Liver (tissue), 9 donors: Measurements from ENCODE around the gene GFM1. TPM values are rescaled to one million over a fixed set of nuclear protein-coding genes. Genes with fewer than 3 reads are reported as not detected.

Source experiments
- DNase-seq: peaks from one replicate; pipeline ENCODE4 v3.0.0-alpha.2; 2017; ENCODE audit warnings: low spot score
- H3K27ac ChIP-seq, 2 donors: one replicate each; pipeline ENCODE4 v1.7.0; 2013; ENCODE audit warnings: inconsistent platforms in 2 of 2, low read length in 2 of 2, control low read depth in 1 of 2, low read depth in 1 of 2, mild to moderate bottlenecking in 1 of 2
- H3K27me3 ChIP-seq, 4 donors: one replicate each; pipeline versions ENCODE4 v1.6.1 to v1.7.0; 2013; ENCODE audit warnings: low read length in 3 of 4, inconsistent platforms in 1 of 4, mild to moderate bottlenecking in 1 of 4, moderate library complexity in 1 of 4; ENCODE audit not compliant: control insufficient read depth in 4 of 4, insufficient read depth in 4 of 4
- H3K36me3 ChIP-seq, 4 donors: one replicate each; pipeline versions ENCODE4 v1.6.1 to v1.7.0; 2013; ENCODE audit warnings: low read length in 3 of 4, mild to moderate bottlenecking in 3 of 4, low read depth in 1 of 4, moderate library complexity in 1 of 4; ENCODE audit not compliant: control insufficient read depth in 4 of 4, insufficient read depth in 3 of 4
- H3K4me1 ChIP-seq, 4 donors: one replicate each; pipeline versions ENCODE4 v1.6.1 to v1.7.0; 2013; ENCODE audit warnings: low read length in 3 of 4, mild to moderate bottlenecking in 3 of 4, moderate library complexity in 1 of 4; ENCODE audit not compliant: control insufficient read depth in 4 of 4, insufficient read depth in 4 of 4
- H3K4me3 ChIP-seq, 3 donors: one replicate each; pipeline versions ENCODE4 v1.6.1 to v1.7.0; 2013; ENCODE audit warnings: low read length in 3 of 3, control low read depth in 1 of 3, low read depth in 1 of 3, mild to moderate bottlenecking in 1 of 3
- H3K9ac ChIP-seq, 2 donors: one replicate each; pipeline ENCODE4 v1.7.0; 2013; ENCODE audit warnings: low read length in 2 of 2, mild to moderate bottlenecking in 2 of 2, moderate library complexity in 2 of 2, control low read depth in 1 of 2, low read depth in 1 of 2
- H3K9me3 ChIP-seq, 4 donors: one replicate each; pipeline versions ENCODE4 v1.6.1 to v1.7.0; 2013; ENCODE audit warnings: low read length in 3 of 4; ENCODE audit not compliant: control insufficient read depth in 4 of 4
- ATF3 ChIP-seq: IDR thresholded peaks from 2 replicates; pipeline ENCODE4 v1.6.1; 2016; ENCODE audit warnings: antibody characterized with exemption
- CTCF ChIP-seq: fragments of 150-350 bp; IDR thresholded peaks from 2 replicates; pipeline ENCODE4 v1.5.1; 2017; ENCODE audit warnings: improper control_type of control experiment, low read depth, low read length; ENCODE audit not compliant: missing input control
- EGR1 ChIP-seq, 2 donors: IDR thresholded peaks; 2 replicates each; pipeline ENCODE4 v1.6.1; 2016 to 2018; ENCODE audit warnings: antibody characterized with exemption in 2 of 2, low read depth in 2 of 2
- FOXA1 ChIP-seq: IDR thresholded peaks from 2 replicates; pipeline ENCODE4 v1.6.1; 2016; ENCODE audit warnings: antibody characterized with exemption
- FOXA2 ChIP-seq: IDR thresholded peaks from 2 replicates; pipeline ENCODE4 v1.6.1; 2016; ENCODE audit warnings: antibody characterized with exemption
- GABPA ChIP-seq, 2 donors: IDR thresholded peaks in 1 of 2; conservative IDR thresholded peaks in 1 of 2; 2 replicates each; pipeline ENCODE4 v1.6.1; 2016; ENCODE audit warnings: antibody characterized with exemption in 2 of 2, mild to moderate bottlenecking in 1 of 2, moderate library complexity in 1 of 2
- HNF4G ChIP-seq: IDR thresholded peaks from 2 replicates; pipeline ENCODE4 v1.6.1; 2016; ENCODE audit warnings: antibody characterized with exemption
- MAX ChIP-seq: IDR thresholded peaks from 2 replicates; pipeline ENCODE4 v1.6.1; 2016; ENCODE audit warnings: antibody characterized with exemption
- NR2F2 ChIP-seq: IDR thresholded peaks from 2 replicates; pipeline ENCODE4 v1.6.1; 2016; ENCODE audit warnings: antibody characterized with exemption
- RAD21 ChIP-seq, 2 donors: IDR thresholded peaks; 2 replicates each; pipeline ENCODE4 v1.6.1; 2016; ENCODE audit warnings: antibody characterized with exemption in 2 of 2, mild to moderate bottlenecking in 2 of 2
- RXRA ChIP-seq, 2 donors: IDR thresholded peaks; 2 replicates each; pipeline ENCODE4 v1.6.1; 2017 to 2018; ENCODE audit warnings: antibody characterized with exemption in 2 of 2, mild to moderate bottlenecking in 1 of 2
- SP1 ChIP-seq: IDR thresholded peaks from 2 replicates; pipeline ENCODE4 v1.6.1; 2018; ENCODE audit warnings: antibody characterized with exemption, mild to moderate bottlenecking
- TAF1 ChIP-seq: conservative IDR thresholded peaks from 2 replicates; pipeline ENCODE4 v1.6.1; 2016; ENCODE audit warnings: antibody characterized with exemption, mild to moderate bottlenecking
- YY1 ChIP-seq: IDR thresholded peaks from 2 replicates; pipeline ENCODE4 v1.6.1; 2016; ENCODE audit warnings: antibody characterized with exemption, mild to moderate bottlenecking
- ZBTB33 ChIP-seq: IDR thresholded peaks from 2 replicates; pipeline ENCODE4 v1.6.1; 2016; ENCODE audit warnings: antibody characterized with exemption
- WGBS: extraction: QIAGEN DNeasy Blood & Tissue Kit; methylation state at CpG from one replicate; pipeline ENCODE4 v1.1.7; 2013; 5-methylcytosine and 5-hydroxymethylcytosine counted together
- polyA plus RNA-seq, 2 donors: library from polyadenylated mRNA; stranded (reverse) in 1 of 2; unstranded in 1 of 2; fragments of 200-250 nt in 1 of 2; fragments of >200 nt in 1 of 2; fragmentation: Nextera tagmentation in 1 of 2; extraction: Ambion mirVana in 1 of 2; gene quantifications; one replicate each; pipeline versions ENCODE4 v1.2.1 to v1.2.3, GENCODE V29; 2013 to 2015
- total RNA-seq, 2 donors: library from RNA; depleted of rRNA; stranded (reverse); fragments of >200 nt; gene quantifications; one replicate each; pipeline ENCODE4 v1.2.3, GENCODE V29; 2014
- donor health status: healthy.
- donor health status: healthy.
- donor health status: healthy.
- donor health status: healthy.
- donor health status: healthy.

The GFM1 gene
- total and polyA plus RNA-seq, 4 donors, result 33.8 to 73.2 (median 35.8) TPM

GRCh38 chr3:158702815-158703481 is 58.6 kb downstream of the GFM1 start:
- H3K27ac ChIP-seq, result no peak overlapping the region
- peaks cover 0 to 3% (median 2%) of the 10 kb centered on the region in 4 donors for H3K36me3 ChIP-seq
- H3K9ac ChIP-seq, result no peak overlapping the region
- no peak for DNase-seq
- no peak overlapping the region for H3K4me3 ChIP-seq
- no peaks in the 10 kb centered on the region for H3K27me3 ChIP-seq
- no peaks in the 10 kb centered on the region for H3K4me1 ChIP-seq
- WGBS, result 82% methylated on average over 4 of the region's 4 CpGs
- no peaks in the 10 kb centered on the region for H3K9me3 ChIP-seq
- TF ChIP-seq RXRA (IDR thresholded peaks at IDR 0.05), result no peak
- TF ChIP-seq FOXA1, result no peak
- TF ChIP-seq EGR1 (IDR thresholded peaks at IDR 0.05; ENCODE audit: low read depth in 2 of 2), result no peak
- TF ChIP-seq ATF3, result no peak
- no peak for TF ChIP-seq FOXA2
- no peak for TF ChIP-seq NR2F2
- no peak for TF ChIP-seq HNF4G
- no peak for TF ChIP-seq TAF1

GRCh38 chr3:158703566-158703965 is 59.2 kb downstream of the GFM1 start:
- H3K4me1 ChIP-seq, result no peaks in the 10 kb centered on the region
- no peak overlapping the region for H3K27ac ChIP-seq
- TF ChIP-seq MAX (no peak), NR2F2 (no peak), EGR1 (IDR thresholded peaks at IDR 0.05; ENCODE audit: low read depth in 2 of 2) (no peak), TAF1 (no peak), CTCF (no peak), RXRA (IDR thresholded peaks at IDR 0.05) (no peak), FOXA2 (no peak), ZBTB33 (no peak), SP1 (no peak), ATF3 (no peak), RAD21 (IDR thresholded peaks at IDR 0.05) (no peak), YY1 (no peak), FOXA1 (no peak), GABPA (IDR thresholded peaks at IDR 0.05 in 1 of 2, conservative IDR thresholded peaks at IDR 0.05 in 1 of 2) (no peak), HNF4G (no peak)
- no peak overlapping the region for H3K4me3 ChIP-seq
- H3K9me3 ChIP-seq, result no peaks in the 10 kb centered on the region
- no peak overlapping the region for H3K9ac ChIP-seq
- peaks cover 0 to 5% (median 3%) of the 10 kb centered on the region in 4 donors for H3K36me3 ChIP-seq
- no peak for DNase-seq
- no peaks in the 10 kb centered on the region for H3K27me3 ChIP-seq
- 96% methylated on average over 1 of the region's 1 CpG for WGBS
